Measurements from ENCODE around the gene FILIP1L. TPM values are rescaled to one million over a fixed set of nuclear protein-coding genes. Genes with fewer than 3 reads are reported as not detected.

The FILIP1L gene
- total and polyA plus RNA-seq, 2 of the 8 experiments (the other 6 are each of a cell fraction or from before 2014, with no cell fraction given) = 0.06 to 0.09 TPM

GRCh38 chr3:99927671-99928457 is 186.4 kb downstream of the FILIP1L start (continued):
- no peak for TF ChIP-seq NANOG (IDR thresholded peaks at IDR 0.05; ENCODE audit: insufficient read depth, low read depth, low read length, poor library complexity, severe bottlenecking)
- no peak for TF ChIP-seq CBX8 (IDR thresholded peaks at IDR 0.05; ENCODE audit: borderline replicate concordance, low read depth, low read length)
- peak; percentile 97 for TF ChIP-seq TCF12 (IDR thresholded peaks at IDR 0.05; ENCODE audit: low read depth, low read length)
- no peak for TF ChIP-seq SIRT6 (IDR thresholded peaks at IDR 0.05; ENCODE audit: low read length)
- peak; percentile 51 for TF ChIP-seq ASH2L (IDR thresholded peaks at IDR 0.05; ENCODE audit: low read length)
- TF ChIP-seq GABPA (IDR thresholded peaks at IDR 0.05; ENCODE audit: borderline replicate concordance, insufficient read depth, low read length) = no peak
- TF ChIP-seq RNF2 (IDR thresholded peaks at IDR 0.05; ENCODE audit: borderline replicate concordance, low read depth, low read length, missing control alignments, poor library complexity, severe bottlenecking) = no peak
- TF ChIP-seq SRF (IDR thresholded peaks at IDR 0.05; ENCODE audit: low read depth, low read length) = no peak
- no peak for TF ChIP-seq SP4 (IDR thresholded peaks at IDR 0.05; ENCODE audit: low read length)
- TF ChIP-seq NRF1 (IDR thresholded peaks at IDR 0.05; ENCODE audit: low read depth, low read length) = no peak

All from H1 (cell line).